Activated CD8-positive, alpha-beta memory T cell treated with anti-CD3 and anti-CD28 coated beads, Interleukin-2, amount 10 ng/mL, durations not matched to agents 7 days and 5 days (primary cell): ENCODE results near the gene CD69. TPM values are rescaled to one million over a fixed set of nuclear protein-coding genes. Genes with fewer than 3 reads are reported as not detected.
A peak's percentile ranks its signal among the peaks of the same experiment; 100 is the strongest.

Experiments
- ATAC-seq: fragments of 150-1000 bp; cut with Tn5 transposase; one replicate; pipeline ENCODE4 v1.10.0; 2021; ENCODE audit warnings: moderate library complexity
- CTCF ChIA-PET: fragments of 350-600 bp; sonication (Branson Sonifier 250); formaldehyde crosslinking; loops from one replicate; lab custom pipeline; 2021; ENCODE audit warnings: antibody characterized with exemption; lab: Charles Lee
- DNase-seq: peaks from one replicate; pipeline ENCODE4 v3.0.0-alpha.2; 2020
- H3K27ac Mint-ChIP-seq: one replicate; pipeline ENCODE4 v1.8.0; 2021; ENCODE audit warnings: mild to moderate bottlenecking, mixed read lengths
- H3K27me3 Mint-ChIP-seq: one replicate; pipeline ENCODE4 v1.8.0; 2021; ENCODE audit warnings: mixed read lengths
- H3K36me3 Mint-ChIP-seq: one replicate; pipeline ENCODE4 v1.8.0; 2021; ENCODE audit warnings: mild to moderate bottlenecking, mixed read lengths
- H3K4me1 Mint-ChIP-seq: one replicate; pipeline ENCODE4 v1.8.0; 2021; ENCODE audit warnings: mixed read lengths
- H3K4me3 Mint-ChIP-seq: one replicate; pipeline ENCODE4 v1.8.0; 2021; ENCODE audit warnings: mild to moderate bottlenecking, moderate library complexity, mixed read lengths
- H3K9me3 Mint-ChIP-seq: one replicate; pipeline ENCODE4 v1.8.0; 2022; ENCODE audit warnings: low read depth, mixed read lengths
- total RNA-seq, 2 experiments: library from RNA; stranded (reverse); gene quantifications; one replicate each; pipeline ENCODE4 v1.2.3, GENCODE V29; 2021

CD69 gene
- total RNA-seq, 2 experiments from 2014 or later = 76.0 to 104 TPM

- Mint-ChIP-seq H3K27ac (peak overlapping the region; percentile 57), H3K4me3 (no peak overlapping the region), H3K9me3 (no peaks in the 10 kb centered on the region), H3K27me3 (no peaks in the 10 kb centered on the region), H3K4me1 (peaks cover 49% of the 10 kb centered on the region), H3K36me3 (peaks cover 28% of the 10 kb centered on the region)
- no peak for DNase-seq
- CTCF ChIA-PET = interaction anchor here (1.5 to 17.2 kb wide), 4 partner anchors 9 to 36 kb away, joined by 6 to 503 read pairs (median 91); no protein-coding TSS in a partner anchor
- ATAC-seq = no peak
These were observed 2.3 kb upstream of the CD69 start for GRCh38 chr12:9763025-9763424.

DNA sequence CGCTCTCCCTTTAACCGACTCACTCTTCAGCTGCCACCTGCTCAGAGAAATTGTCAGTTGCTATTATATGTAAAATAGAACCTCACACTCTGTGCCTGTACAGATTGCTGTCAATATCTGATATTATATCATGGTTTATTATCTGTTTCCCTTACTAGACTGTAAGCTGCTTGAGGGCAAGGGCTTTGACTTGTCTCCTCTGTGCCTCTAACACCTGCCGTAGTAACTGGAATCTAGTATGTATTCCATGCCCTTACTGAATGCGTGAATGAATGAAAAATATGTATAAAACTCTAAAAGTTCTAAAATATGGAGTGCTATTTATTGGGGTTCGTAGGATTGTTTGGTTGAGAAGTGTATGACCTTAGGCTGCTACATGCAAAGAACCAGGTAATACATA is 1.7 kb upstream of the CD69 start:
- H3K27me3 Mint-ChIP-seq = no peaks in the 10 kb centered on the region
- H3K4me1 Mint-ChIP-seq = peaks cover 45% of the 10 kb centered on the region
- no peak for ATAC-seq
- CTCF ChIA-PET = interaction anchor here (1.5 to 17.2 kb wide), 5 partner anchors 10 to 114 kb away, joined by 4 to 503 read pairs (median 74); no protein-coding TSS in a partner anchor
- DNase-seq = no peak
- peak overlapping the region; percentile 99 for H3K27ac Mint-ChIP-seq
- H3K4me3 Mint-ChIP-seq = peak overlapping the region; percentile 24
- peaks cover 35% of the 10 kb centered on the region for H3K36me3 Mint-ChIP-seq
- H3K9me3 Mint-ChIP-seq = no peaks in the 10 kb centered on the region

DNA sequence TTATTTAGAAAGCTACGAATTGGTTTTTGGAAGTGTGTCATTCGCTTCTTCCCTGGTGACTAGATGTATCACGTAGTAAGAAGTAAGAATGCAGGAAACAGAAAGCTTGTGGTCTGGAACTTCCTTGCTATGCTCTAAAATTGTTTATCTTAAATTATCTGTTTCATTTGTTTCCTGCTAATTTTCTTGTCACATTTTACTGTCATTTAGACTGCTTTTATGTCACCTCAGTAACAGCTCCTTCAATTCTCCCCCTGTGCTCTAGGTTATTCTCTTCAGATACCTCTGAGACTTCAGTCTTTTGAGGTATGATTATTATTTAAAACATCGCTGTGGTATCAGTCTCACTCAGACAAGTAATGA is 699 bp upstream of the CD69 start:
- peaks cover 41% of the 10 kb centered on the region for H3K36me3 Mint-ChIP-seq
- H3K4me3 Mint-ChIP-seq = peak overlapping the region; percentile 99
- H3K27me3 Mint-ChIP-seq = no peaks in the 10 kb centered on the region
- ATAC-seq = peak; percentile 5
- H3K9me3 Mint-ChIP-seq = no peaks in the 10 kb centered on the region
- peak overlapping the region; percentile 99 for H3K27ac Mint-ChIP-seq
- DNase-seq = no peak
- CTCF ChIA-PET = interaction anchor here (0.7 to 17.2 kb wide), 8 partner anchors 11 to 546 kb away, joined by 3 to 503 read pairs (median 5); partner anchors contain the start of gene KLRD1
- peaks cover 46% of the 10 kb centered on the region for H3K4me1 Mint-ChIP-seq

DNA sequence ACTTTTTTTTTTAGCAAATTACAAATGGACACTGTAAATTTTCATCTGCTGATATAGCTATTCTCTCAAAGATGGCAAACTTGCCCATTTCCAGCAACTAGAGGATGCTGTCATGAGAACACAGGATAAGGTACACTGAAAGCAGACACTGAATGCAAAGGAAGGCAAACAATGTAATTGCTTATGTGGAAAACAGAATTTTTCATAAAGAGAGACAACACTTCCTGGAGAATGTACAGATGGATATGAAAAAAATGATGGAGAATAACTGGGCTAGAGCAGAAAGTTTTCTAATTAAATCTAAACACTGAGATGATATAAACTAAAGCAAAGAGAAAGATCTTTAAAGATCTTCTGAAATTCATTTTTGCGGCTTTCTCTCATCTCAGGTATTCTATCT is 581 bp downstream of the CD69 start:
- H3K4me1 Mint-ChIP-seq = peaks cover 48% of the 10 kb centered on the region
- CTCF ChIA-PET = interaction anchor here (2.4 to 17.2 kb wide), 4 partner anchors 8 to 39 kb away, joined by 8 to 503 read pairs (median 91); no protein-coding TSS in a partner anchor
- peak overlapping the region; percentile 99 for H3K27ac Mint-ChIP-seq
- ATAC-seq (no peak), DNase-seq (no peak)
- H3K4me3 Mint-ChIP-seq = peak overlapping the region; percentile 99
- no peaks in the 10 kb centered on the region for H3K9me3 Mint-ChIP-seq
- peaks cover 53% of the 10 kb centered on the region for H3K36me3 Mint-ChIP-seq
- no peaks in the 10 kb centered on the region for H3K27me3 Mint-ChIP-seq

DNA sequence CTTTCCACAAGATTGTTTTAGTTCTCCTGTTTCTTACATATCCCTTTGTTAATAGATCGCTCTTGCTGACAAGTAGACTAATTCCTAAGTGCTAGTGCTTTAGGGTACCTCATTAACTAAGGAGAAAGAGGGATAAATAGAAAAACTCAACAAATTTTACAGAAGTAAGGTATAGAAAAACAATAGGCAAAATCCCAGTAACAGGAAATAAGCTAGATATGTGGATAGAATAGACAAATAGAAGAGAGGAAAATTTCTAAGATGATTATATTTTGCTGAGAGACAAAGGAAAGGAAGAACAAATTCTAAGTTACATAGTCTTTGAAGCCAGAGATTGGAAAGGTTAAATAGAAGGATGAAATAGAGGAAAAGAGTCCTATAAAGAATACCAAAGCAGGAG is 1.0 kb downstream of the CD69 start:
- Mint-ChIP-seq H3K4me3 (peak overlapping the region; percentile 99), H3K4me1 (peaks cover 48% of the 10 kb centered on the region), H3K36me3 (peaks cover 57% of the 10 kb centered on the region), H3K27ac (peak overlapping the region; percentile 99), H3K9me3 (no peaks in the 10 kb centered on the region), H3K27me3 (no peaks in the 10 kb centered on the region)
- ATAC-seq (no peak), DNase-seq (no peak)
- CTCF ChIA-PET = interaction anchor here (2.4 to 17.2 kb wide), 4 partner anchors 9 to 39 kb away, joined by 8 to 503 read pairs (median 91); no protein-coding TSS in a partner anchor

DNA sequence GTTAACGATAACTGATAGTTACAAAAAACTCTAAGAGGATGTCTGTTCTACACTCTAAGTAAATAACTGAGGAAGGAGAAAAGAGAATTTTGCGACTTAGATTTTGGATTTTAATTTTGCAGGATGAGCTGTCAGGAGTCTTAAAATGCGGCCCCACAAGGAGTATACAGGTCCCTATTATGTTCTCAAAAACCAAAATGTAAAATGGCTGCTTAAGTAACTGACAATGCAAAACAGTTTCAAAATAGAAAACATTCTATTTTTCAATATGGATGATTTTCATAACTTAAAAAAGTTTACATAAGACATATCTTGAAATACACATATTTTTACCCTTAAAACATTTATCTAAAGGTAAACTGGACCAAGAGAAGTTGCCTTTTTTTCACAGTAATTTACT is 2.6 kb downstream of the CD69 start:
- no peak for DNase-seq
- H3K27me3 Mint-ChIP-seq = no peaks in the 10 kb centered on the region
- peaks cover 71% of the 10 kb centered on the region for H3K36me3 Mint-ChIP-seq
- H3K27ac Mint-ChIP-seq = peak overlapping the region; percentile 99
- H3K4me3 Mint-ChIP-seq = peak overlapping the region; percentile 99
- CTCF ChIA-PET = interaction anchor here (0.7 to 17.2 kb wide), 8 partner anchors 8 to 111 kb away, joined by 3 to 503 read pairs (median 41); partner anchors contain the start of gene CLEC2B
- H3K4me1 Mint-ChIP-seq = peaks cover 50% of the 10 kb centered on the region
- no peak for ATAC-seq
- H3K9me3 Mint-ChIP-seq = no peaks in the 10 kb centered on the region

DNA sequence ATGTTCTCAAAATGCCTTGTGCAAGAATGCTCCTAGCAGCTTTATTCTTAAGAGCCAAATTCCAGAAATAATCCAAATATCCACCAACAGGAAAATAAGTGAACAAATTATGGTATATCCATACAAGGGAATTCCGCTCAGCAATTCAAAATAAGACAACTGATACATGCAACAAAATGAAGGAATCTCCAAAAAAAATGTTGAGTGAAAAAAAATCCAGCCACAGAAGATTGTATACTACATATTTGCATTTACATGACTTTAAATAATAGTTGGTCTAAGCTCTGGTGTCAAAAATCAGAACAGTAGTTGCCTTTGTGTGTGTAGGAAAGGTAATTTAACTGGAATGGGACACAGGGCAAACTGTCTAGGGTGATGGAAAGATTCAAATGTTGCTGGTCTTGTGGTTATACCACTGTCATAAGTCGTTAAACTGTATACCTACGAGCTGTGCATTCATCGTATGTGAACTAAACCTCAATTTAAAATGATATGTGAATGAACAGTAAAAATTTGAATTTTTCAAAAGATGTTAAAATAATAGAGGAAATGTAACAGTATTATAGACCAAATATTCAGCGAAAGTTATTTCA is 3.2 kb downstream of the CD69 start:
- H3K9me3 Mint-ChIP-seq = no peaks in the 10 kb centered on the region
- CTCF ChIA-PET = interaction anchor here (0.7 to 17.2 kb wide), 7 partner anchors 7 to 111 kb away, joined by 3 to 503 read pairs (median 74); partner anchors contain the start of gene CLEC2B
- DNase-seq = no peak
- H3K27ac Mint-ChIP-seq = peak overlapping the region; percentile 99
- no peaks in the 10 kb centered on the region for H3K27me3 Mint-ChIP-seq
- ATAC-seq = no peak
- peaks cover 75% of the 10 kb centered on the region for H3K36me3 Mint-ChIP-seq
- peaks cover 52% of the 10 kb centered on the region for H3K4me1 Mint-ChIP-seq
- peak overlapping the region; percentile 99 for H3K4me3 Mint-ChIP-seq

DNA sequence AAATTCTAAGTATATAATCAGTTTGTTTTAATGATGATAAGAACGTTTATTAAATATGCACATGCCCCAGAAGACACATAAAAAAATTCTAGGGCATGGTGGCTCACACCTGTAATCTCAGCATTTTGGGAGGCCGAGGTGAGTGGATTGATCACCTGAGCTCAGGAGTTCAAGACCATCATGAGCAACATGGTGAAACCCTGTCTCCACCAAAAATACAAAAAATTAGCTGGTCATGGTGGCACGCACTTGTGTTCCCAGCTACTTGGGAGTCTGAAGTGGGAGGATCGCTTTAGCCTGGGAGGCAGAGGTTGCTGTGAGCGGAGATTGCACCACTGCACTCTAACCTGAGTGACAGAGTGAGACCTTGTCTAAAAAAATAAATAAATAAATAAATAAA is 4.0 kb downstream of the CD69 start:
- Mint-ChIP-seq H3K27me3 (no peaks in the 10 kb centered on the region), H3K4me3 (peak overlapping the region; percentile 99), H3K27ac (peak overlapping the region; percentile 82), H3K4me1 (peaks cover 47% of the 10 kb centered on the region), H3K36me3 (peaks cover 77% of the 10 kb centered on the region), H3K9me3 (no peaks in the 10 kb centered on the region)
- CTCF ChIA-PET = interaction anchor here (12.5 to 17.2 kb wide), 3 partner anchors 15 to 55 kb away, joined by 108 to 503 read pairs (median 187); no protein-coding TSS in a partner anchor
- ATAC-seq (no peak), DNase-seq (no peak)

DNA sequence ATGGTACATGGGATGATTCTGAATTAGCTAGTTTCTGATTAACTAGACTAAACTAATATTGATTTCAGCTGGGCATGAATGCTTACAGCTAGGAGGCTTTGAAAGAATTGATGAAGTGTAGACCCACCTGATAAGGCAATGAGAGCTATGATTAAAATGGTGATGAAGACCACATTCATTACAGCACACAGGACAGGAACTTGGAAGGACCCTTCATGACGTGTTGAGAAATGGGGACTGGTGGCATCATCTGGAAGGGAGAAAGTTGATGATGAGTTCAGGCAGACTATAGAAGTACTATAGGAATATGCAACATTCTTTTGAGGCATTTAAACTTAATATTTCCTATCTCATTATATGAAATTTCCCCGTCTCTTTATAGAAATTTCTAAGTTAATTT is 4.5 kb downstream of the CD69 start:
- Mint-ChIP-seq H3K9me3 (no peaks in the 10 kb centered on the region), H3K27me3 (no peaks in the 10 kb centered on the region), H3K36me3 (peaks cover 79% of the 10 kb centered on the region), H3K27ac (peak overlapping the region; percentile 82), H3K4me1 (peaks cover 49% of the 10 kb centered on the region), H3K4me3 (peak overlapping the region; percentile 99)
- ATAC-seq (no peak), DNase-seq (no peak)
- CTCF ChIA-PET = interaction anchor here (12.5 to 17.2 kb wide), 3 partner anchors 14 to 55 kb away, joined by 108 to 503 read pairs (median 187); no protein-coding TSS in a partner anchor

DNA sequence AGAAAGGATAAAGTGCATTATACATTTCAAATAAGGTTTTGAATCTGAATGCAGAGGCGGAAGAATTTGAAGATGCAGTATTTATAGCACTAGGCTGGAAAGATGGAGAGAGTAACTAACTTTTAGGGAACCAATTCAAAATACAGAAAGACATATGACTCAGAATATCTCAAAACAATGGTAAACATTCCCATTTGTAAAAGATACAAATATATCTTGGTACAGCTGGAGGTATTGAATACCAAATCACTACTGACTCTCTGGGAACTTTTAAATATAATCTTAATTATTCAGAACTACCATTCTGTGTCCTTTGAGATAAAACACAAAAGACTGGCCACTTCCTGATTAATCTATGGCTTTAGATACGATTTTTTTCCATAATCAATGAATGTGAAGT is 5.1 kb downstream of the CD69 start:
- CTCF ChIA-PET = interaction anchor here (1.0 to 17.2 kb wide), 6 partner anchors 14 to 139 kb away, joined by 3 to 503 read pairs (median 56); no protein-coding TSS in a partner anchor

GRCh38 chr12:9755035-9755434 is 5.7 kb downstream of the CD69 start:
- H3K27me3 Mint-ChIP-seq = no peaks in the 10 kb centered on the region
- ATAC-seq (no peak), DNase-seq (no peak)
- H3K4me3 Mint-ChIP-seq = peak overlapping the region; percentile 66
- no peaks in the 10 kb centered on the region for H3K9me3 Mint-ChIP-seq
- peaks cover 57% of the 10 kb centered on the region for H3K4me1 Mint-ChIP-seq
- CTCF ChIA-PET = interaction anchor here (1.0 to 17.2 kb wide), 6 partner anchors 13 to 140 kb away, joined by 3 to 503 read pairs (median 56); no protein-coding TSS in a partner anchor
- H3K36me3 Mint-ChIP-seq = peaks cover 77% of the 10 kb centered on the region
- peak overlapping the region; percentile 69 for H3K27ac Mint-ChIP-seq

More for the DNA sequence above, 5.1 kb downstream of the CD69 start:
- Mint-ChIP-seq H3K27me3 (no peaks in the 10 kb centered on the region), H3K9me3 (no peaks in the 10 kb centered on the region), H3K4me1 (peaks cover 52% of the 10 kb centered on the region), H3K4me3 (peak overlapping the region; percentile 66), H3K36me3 (peaks cover 79% of the 10 kb centered on the region), H3K27ac (peak overlapping the region; percentile 69)
- DNase-seq (no peak), ATAC-seq (no peak)

DNA sequence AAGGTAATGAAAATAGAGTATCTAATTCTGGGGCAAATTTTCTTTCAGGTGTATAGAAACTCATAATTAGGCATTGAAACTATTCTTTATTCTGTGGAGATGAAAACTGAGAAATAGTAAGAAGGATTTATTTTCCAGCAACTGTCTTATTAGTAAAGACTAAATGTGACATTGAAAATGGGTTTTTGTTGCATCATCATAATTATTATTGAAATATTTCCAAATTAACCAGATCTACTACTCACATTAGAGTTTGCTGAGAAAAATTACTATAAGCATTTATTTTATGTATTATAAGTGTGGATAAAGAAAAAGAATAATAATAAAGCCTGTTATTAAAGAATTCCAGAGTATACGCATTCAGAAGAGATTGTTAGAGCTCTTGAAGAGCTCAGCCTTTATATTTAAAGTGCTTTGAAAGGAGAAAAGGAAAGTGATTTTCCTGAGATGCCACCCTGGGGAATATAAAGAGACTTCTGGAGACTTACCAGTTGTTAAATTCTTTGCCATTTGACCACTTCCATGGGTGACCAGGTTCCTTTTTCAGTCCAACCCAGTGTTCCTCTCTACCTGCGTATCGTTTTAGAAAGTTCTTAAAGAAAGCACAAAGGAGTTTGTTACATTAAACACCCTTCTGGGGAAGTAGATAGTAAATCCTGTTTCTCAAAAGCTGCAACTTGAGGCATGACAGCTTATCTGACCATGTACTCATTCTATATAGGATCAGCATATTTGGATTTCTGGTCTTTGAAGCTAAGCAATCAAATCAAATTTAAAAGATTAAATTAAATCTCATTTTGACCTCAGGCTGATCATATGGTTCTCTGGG is 6.4 kb downstream of the CD69 start:
- peaks cover 69% of the 10 kb centered on the region for H3K36me3 Mint-ChIP-seq
- H3K27ac Mint-ChIP-seq = peak overlapping the region; percentile 54
- H3K9me3 Mint-ChIP-seq = no peaks in the 10 kb centered on the region
- H3K4me3 Mint-ChIP-seq = peak overlapping the region; percentile 66
- ATAC-seq (no peak), DNase-seq (no peak)
- CTCF ChIA-PET = interaction anchor here (1.0 to 17.2 kb wide), 6 partner anchors 12 to 140 kb away, joined by 3 to 503 read pairs (median 56); no protein-coding TSS in a partner anchor
- H3K27me3 Mint-ChIP-seq = no peaks in the 10 kb centered on the region
- H3K4me1 Mint-ChIP-seq = peaks cover 58% of the 10 kb centered on the region

DNA sequence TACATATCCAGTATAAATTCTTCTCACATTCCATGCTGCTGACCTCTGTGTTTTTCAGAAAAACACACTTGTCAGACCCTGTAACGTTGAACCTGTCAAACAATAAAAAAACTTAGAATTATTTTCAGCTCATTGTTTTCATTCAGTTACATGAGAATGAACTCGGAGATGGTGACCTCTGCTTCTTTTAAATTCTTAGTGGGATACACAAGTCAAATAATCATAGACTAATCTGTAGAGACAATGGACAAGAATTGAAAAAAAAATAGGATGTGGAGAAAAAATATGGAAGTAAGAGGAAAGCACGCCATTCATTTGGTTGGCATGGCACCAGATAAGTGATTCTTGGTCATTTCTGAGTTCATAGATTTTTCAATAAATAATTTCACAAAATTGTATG is 7.2 kb downstream of the CD69 start:
- CTCF ChIA-PET = interaction anchor here (12.5 to 17.2 kb wide), 3 partner anchors 12 to 58 kb away, joined by 108 to 503 read pairs (median 187); no protein-coding TSS in a partner anchor
- Mint-ChIP-seq H3K27me3 (no peaks in the 10 kb centered on the region), H3K4me3 (peak overlapping the region; percentile 16), H3K27ac (peak overlapping the region; percentile 77), H3K36me3 (peaks cover 64% of the 10 kb centered on the region), H3K4me1 (peaks cover 61% of the 10 kb centered on the region), H3K9me3 (no peaks in the 10 kb centered on the region)
- no peak for ATAC-seq
- DNase-seq = no peak
